ENCODE measurements around the gene SIAH1. TPM values are rescaled to one million over a fixed set of nuclear protein-coding genes. Genes with fewer than 3 reads are reported as not detected.
"Not testable (repeated sequence)": the region's sequence is repeated elsewhere in the genome, so short reads cannot be mapped to it uniquely, and the experiment has no call there.

SIAH1 gene
- total RNA-seq, 1 donor from 2014 or later: 33.1 TPM

DNA sequence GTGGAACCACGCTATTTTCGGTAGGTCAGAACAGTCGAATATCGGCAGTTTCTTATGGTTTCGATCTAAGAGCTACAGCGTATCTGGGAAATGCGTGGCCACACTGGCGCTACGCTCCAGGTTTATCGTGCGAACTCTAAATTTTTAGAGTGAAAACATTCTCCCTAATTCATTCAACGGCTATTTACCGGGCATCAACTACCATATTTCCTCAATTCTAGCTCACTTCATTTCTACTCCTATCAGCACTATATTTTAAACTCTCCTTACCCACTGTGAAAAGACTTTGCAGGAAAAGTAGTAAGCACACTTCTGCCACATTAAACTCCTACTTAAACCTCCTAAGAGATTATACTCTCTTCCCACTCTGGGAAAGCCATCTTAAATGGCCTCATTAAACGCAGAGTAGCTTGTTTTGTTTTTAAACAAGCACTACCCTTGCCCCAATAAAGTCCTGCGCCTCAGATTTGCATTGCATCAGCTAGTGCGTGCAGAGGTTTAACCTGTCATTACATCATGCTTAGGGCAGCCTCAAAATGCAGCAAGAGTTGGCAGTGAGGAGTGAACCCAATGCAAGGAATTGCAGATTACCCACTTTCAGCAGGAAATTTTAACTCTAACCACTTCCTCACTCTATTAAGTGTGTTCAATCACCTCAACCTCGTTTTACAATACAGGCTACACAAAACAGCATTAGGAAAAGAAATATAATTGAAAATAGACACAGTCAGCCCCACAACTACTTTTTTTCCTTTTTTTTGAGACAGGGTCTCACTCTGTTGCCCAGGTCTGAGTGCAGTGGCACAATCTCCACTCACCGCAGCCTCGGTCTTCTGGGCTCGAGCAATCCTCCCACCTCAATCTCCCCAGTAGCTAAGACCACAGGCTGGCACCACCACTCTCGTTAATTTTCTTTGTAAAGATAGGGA, 18.8 kb downstream of the SIAH1 start:
- DNase-seq (ENCODE audit: low read depth in 2 of 2): peak; percentile 68 to 80

- DNase-seq (ENCODE audit: low read depth in 2 of 2): peak; percentile 60 to 89
Observed at GRCh38 chr16:48365601-48366164, 19.5 kb downstream of the SIAH1 start.

DNA sequence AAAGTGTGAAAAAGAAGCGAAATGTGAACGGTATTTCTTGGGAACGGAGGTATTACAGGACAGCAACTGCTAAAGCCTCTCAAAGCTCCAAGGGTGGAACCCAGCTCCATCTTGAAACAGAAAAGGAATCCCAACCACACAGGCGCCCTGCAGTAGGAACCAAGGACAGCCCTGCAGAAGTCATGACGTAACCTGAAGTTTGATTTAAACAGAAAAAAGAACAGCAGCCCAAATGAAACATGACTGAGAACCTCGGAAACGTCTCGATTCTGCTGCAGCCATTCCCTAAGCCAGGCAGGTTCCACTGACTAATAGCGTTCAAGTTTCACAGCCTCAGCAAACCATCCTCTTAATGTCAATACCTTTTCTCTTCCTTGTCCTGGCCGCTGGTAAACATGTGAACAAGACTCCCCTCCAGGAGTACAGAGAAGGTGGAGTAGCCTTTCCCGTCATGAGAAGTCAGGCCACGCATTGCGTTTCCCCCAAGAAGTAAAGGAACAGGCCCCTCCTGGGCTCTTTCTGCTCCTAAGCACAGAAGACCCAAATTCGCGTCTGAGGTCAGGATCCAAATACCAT, 20.1 kb downstream of the SIAH1 start:
- peak in 1 of 2 donors; percentile 9 for DNase-seq (ENCODE audit: low read depth in 2 of 2)

- DNase-seq (ENCODE audit: low read depth in 2 of 2): no peak
Observed at GRCh38 chr16:48361540-48362144, 23.6 kb downstream of the SIAH1 start.

DNA sequence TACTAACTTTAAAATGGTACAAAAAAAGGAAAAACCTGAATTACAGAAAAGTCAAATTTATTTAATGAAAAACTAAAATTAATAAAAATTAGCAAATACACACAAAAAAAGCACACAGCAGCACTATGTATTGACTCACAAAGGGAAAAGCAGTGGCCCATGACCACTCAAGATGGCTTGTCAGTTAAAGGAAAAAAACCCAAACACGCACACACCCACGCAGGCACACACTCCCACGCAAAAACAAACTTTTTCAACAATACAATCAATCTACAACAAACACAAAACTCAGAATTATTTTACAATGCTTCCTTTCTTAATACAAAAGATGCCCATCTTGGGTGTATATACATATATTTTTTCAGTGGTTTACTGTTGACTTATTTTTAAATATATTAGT, 24.2 kb downstream of the SIAH1 start:
- DNase-seq (ENCODE audit: low read depth in 2 of 2): no peak

DNA sequence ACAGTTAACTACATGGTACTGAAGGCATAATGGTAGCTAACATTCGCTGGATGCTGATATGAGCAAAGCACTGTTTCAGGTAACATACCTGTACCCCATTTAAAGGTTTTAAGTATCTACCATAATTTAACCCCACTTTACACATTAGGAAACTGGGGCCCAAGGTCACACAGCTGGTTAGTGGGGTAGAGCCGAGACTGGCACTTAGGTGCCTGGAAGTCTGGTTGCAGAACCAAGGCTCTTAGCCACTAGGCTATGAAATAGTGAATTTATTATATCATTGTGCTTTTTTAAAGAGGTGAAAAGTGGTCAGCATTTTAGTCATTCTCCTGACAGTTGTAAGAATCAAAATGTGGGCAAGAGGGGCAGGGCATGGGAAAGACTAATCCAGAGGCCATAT, 25.2 kb downstream of the SIAH1 start:
- DNase-seq (ENCODE audit: low read depth in 2 of 2): no peak

GRCh38 chr16:48358419-48358818, 26.8 kb downstream of the SIAH1 start:
- no peak for DNase-seq (ENCODE audit: low read depth in 2 of 2)

DNA sequence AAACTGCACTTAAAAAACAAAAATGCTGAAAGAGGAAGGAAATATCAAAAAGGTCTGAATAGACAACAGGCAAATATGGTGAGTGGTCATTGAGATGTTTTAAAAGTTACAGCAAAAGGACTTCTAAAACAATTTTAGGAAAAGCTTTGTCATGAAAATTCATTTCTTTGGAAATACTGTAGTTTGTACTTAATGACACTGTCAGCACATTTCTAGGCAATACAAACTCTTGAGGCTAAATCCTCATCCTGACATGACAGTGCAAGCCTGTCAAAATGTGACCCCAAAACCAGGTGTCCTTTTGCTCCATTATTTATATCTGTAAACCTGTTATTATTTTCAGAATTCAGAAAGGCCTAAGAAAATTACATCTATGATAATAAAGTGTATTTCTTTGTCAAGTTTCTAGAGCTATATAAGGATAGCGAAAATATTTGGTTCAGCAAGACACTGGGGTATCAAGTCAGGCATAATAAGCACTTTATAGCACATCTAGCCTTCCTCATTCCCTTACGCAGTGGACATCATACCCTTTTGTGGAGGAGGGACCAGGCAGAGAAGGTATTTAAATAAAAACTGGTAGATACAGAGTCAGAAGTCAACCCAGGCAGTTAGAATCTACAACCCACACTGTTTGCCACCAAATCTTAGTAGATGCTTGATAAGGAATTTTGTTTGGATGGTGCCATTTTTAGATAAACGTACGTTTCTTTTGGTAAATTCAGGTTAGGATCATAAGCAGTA, 28.4 kb downstream of the SIAH1 start:
- DNase-seq (ENCODE audit: low read depth in 2 of 2): no peak

GRCh38 chr16:48354877-48355855, 30.0 kb downstream of the SIAH1 start:
- DNase-seq (ENCODE audit: low read depth in 2 of 2): no peak

- not testable (repeated sequence) for DNase-seq (ENCODE audit: low read depth in 2 of 2)
Observed at GRCh38 chr16:48354385-48354784, 30.8 kb downstream of the SIAH1 start.

GRCh38 chr16:48353565-48354163, 31.5 kb downstream of the SIAH1 start:
- DNase-seq (ENCODE audit: low read depth in 2 of 2): peak; percentile 78 to 81

DNA sequence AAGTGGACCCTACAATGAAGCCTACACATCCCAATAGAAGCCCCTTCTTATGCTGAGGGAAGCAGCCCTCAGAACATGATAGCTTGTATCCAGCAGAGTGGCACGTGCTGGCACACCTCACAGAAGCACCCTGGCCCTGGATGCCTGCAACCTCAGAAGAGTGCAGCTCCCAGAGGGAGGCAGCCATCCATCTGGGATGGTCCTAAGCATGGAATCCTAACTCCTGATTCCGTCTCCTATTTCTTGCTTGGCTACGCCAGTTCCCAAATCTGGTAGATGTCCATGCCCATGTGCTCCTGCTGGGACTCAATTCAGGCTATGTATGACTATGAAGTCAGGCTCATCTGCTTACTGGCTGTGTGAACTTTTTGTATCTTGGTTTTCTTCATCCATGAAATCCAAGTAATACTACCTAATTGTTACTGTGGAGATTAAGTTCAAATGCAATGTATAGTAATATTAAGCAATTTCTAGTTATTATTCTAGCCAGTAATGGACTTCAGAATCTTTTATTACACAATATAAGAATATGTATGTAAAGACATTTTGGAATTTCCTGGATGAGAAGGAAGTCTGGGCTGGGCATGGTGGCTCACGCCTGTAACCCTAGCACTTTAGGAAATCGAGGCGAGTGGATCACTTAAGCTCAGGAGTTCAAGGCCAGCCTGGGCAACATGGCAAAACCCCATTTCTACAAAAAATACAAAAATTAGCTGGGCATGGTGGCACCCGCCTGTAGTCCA, 32.4 kb downstream of the SIAH1 start:
- no peak for DNase-seq (ENCODE audit: low read depth in 2 of 2)

GRCh38 chr16:48350736-48351135, 34.5 kb downstream of the SIAH1 start:
- DNase-seq (ENCODE audit: low read depth in 2 of 2): no peak

- no peak for DNase-seq (ENCODE audit: low read depth in 2 of 2)
Observed at GRCh38 chr16:48347980-48348379, 37.2 kb downstream of the SIAH1 start.

GRCh38 chr16:48347191-48347865, 37.9 kb downstream of the SIAH1 start:
- no peak for DNase-seq (ENCODE audit: low read depth in 2 of 2)

DNA sequence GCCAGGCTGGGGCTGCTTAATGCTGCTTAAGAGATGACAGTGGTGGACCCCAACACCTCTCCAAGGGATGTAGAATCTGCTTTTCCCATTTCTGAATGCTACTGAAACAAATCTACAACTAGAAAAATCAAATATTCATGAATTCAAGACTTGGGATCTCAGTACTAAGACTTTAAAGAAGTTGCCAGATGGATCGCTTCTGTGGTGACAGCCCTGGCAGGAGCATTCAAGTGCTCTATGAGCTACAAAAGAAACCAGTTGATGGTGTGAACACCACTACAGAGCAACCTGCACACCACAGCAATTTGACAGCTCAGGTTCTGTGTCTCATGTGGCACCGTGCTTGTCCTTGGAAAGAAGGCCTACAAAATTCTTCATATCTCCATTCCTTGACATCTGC, 42.6 kb downstream of the SIAH1 start:
- no peak for DNase-seq (ENCODE audit: low read depth in 2 of 2)

- DNase-seq (ENCODE audit: low read depth in 2 of 2): no peak
Observed at GRCh38 chr16:48340054-48340453, 45.2 kb downstream of the SIAH1 start.

- no peak for DNase-seq (ENCODE audit: low read depth in 2 of 2)
Observed at GRCh38 chr16:48335961-48336360, 49.3 kb downstream of the SIAH1 start.

GRCh38 chr16:48334325-48334724, 50.9 kb downstream of the SIAH1 start:
- DNase-seq (ENCODE audit: low read depth in 2 of 2): no peak
